BJ (cell line): ENCODE measurements around the gene TBC1D8. TPM values are rescaled to one million over a fixed set of nuclear protein-coding genes. Genes with fewer than 3 reads are reported as not detected.

Source experiments
- CTCF ChIA-PET: fragments of 350-600 bp; formaldehyde crosslinking; extraction: SDS; loops from one replicate; lab custom pipeline; 2021; ENCODE audit warnings: antibody characterized with exemption, inconsistent platforms; lab: Yijun Ruan, JAX
- POLR2A ChIA-PET: fragments of 300-600 bp; sonication (Branson Sonifier 250); formaldehyde crosslinking; extraction: SDS; loops from one replicate; lab custom pipeline; 2021; ENCODE audit warnings: antibody characterized with exemption; lab: Charles Lee
- DNase-seq: peaks from one replicate; pipeline ENCODE4 v3.0.0-alpha.2; 2011; ENCODE audit warnings: low read depth
- H3K27me3 ChIP-seq: 2 replicates; pipeline ENCODE4 v1.6.0; 2011; ENCODE audit warnings: low read length; ENCODE audit not compliant: control insufficient read depth, insufficient read depth
- H3K36me3 ChIP-seq: 2 replicates; pipeline ENCODE4 v1.5.1; 2011; ENCODE audit warnings: low read length; ENCODE audit not compliant: control insufficient read depth, insufficient read depth
- H3K4me3 ChIP-seq: 2 replicates; pipeline ENCODE4 v1.5.1; 2011; ENCODE audit warnings: low read depth, mild to moderate bottlenecking, control low read depth, low read length
- CTCF ChIP-seq: IDR thresholded peaks from 2 replicates; pipeline ENCODE4 v1.5.1; 2011; ENCODE audit warnings: low read depth, mild to moderate bottlenecking, control low read depth, inconsistent platforms, low read length, moderate library complexity; ENCODE audit not compliant: insufficient read depth
- polyA plus RNA-seq: library from polyadenylated mRNA; depleted of rRNA; stranded (reverse); fragments of >200 nt; gene quantifications from 2 replicates; pipeline ENCODE4 v1.2.3, GENCODE V29; 2011

Gene TBC1D8
- polyA plus RNA-seq, 1 experiment: 8.8 TPM

- CTCF ChIA-PET: interaction anchor here (1.3 to 1.4 kb wide), 2 partner anchors 136 to 409 kb away, joined by 3 to 5 read pairs; no protein-coding TSS in a partner anchor
Observed at GRCh38 chr2:101017371-101017770, 133.8 kb downstream of the TBC1D8 start.

GRCh38 chr2:101014264-101014857, 136.8 kb downstream of the TBC1D8 start:
- H3K36me3 ChIP-seq: peaks cover 3% of the 10 kb centered on the region; the same call in 1 of the 2 replicates

More at GRCh38 chr2:101017371-101017770, 133.8 kb downstream of the TBC1D8 start:
- no peak for TF ChIP-seq CTCF
- no peak for DNase-seq
- H3K27me3 ChIP-seq: no peaks in the 10 kb centered on the region
- POLR2A ChIA-PET: no interaction called here
- no peak overlapping the region for H3K4me3 ChIP-seq
- peaks cover 5% of the 10 kb centered on the region for H3K36me3 ChIP-seq

GRCh38 chr2:101012706-101013181, 138.4 kb downstream of the TBC1D8 start:
- Histone ChIP-seq H3K4me3 (no peak overlapping the region), H3K27me3 (no peaks in the 10 kb centered on the region), H3K36me3 (peaks cover 3% of the 10 kb centered on the region; the same call in 1 of the 2 replicates)
- peak; percentile 70 for TF ChIP-seq CTCF
- ChIA-PET POLR2A (interaction anchor here (0.6 to 0.7 kb wide), 3 partner anchors 10 to 205 kb away, joined by 3 to 15 read pairs (median 5); no protein-coding TSS in a partner anchor), CTCF (interaction anchor here (0.7 to 2.5 kb wide), 17 partner anchors 9 to 403 kb away, joined by 3 to 22 read pairs (median 5); partner anchors contain the start of gene RPL31)
- DNase-seq: no peak

More at GRCh38 chr2:101014264-101014857, 136.8 kb downstream of the TBC1D8 start:
- no peak overlapping the region for H3K4me3 ChIP-seq
- no peak for DNase-seq
- TF ChIP-seq CTCF: no peak
- ChIA-PET CTCF (interaction anchor here (1.3 to 2.5 kb wide), 2 partner anchors 11 to 191 kb away, joined by 6 to 22 read pairs; partner anchors contain the start of gene RPL31), POLR2A (no interaction called here)
- no peaks in the 10 kb centered on the region for H3K27me3 ChIP-seq

- POLR2A ChIA-PET: interaction anchor here (0.6 to 0.7 kb wide), 4 partner anchors 9 to 206 kb away, joined by 3 to 15 read pairs (median 4); partner anchors contain the start of gene RPL31
- DNase-seq: no peak
Observed at GRCh38 chr2:101012054-101012705, 139.0 kb downstream of the TBC1D8 start.

More at GRCh38 chr2:101012054-101012705, 139.0 kb downstream of the TBC1D8 start:
- no peak overlapping the region for H3K4me3 ChIP-seq
- CTCF ChIA-PET: interaction anchor here (0.7 to 2.5 kb wide), 17 partner anchors 9 to 402 kb away, joined by 3 to 22 read pairs (median 5); partner anchors contain the start of gene RPL31
- peaks cover 6% of the 10 kb centered on the region for H3K36me3 ChIP-seq
- H3K27me3 ChIP-seq: no peaks in the 10 kb centered on the region
- TF ChIP-seq CTCF: no peak
